ENCODE results near the gene KDR. TPM values are rescaled to one million over a fixed set of nuclear protein-coding genes. Genes with fewer than 3 reads are reported as not detected.
A peak's percentile ranks its signal among the peaks of the same experiment; 100 is the strongest.

Gene KDR
- total RNA-seq, 1 donor from 2014 or later: 0.12 TPM

DNA sequence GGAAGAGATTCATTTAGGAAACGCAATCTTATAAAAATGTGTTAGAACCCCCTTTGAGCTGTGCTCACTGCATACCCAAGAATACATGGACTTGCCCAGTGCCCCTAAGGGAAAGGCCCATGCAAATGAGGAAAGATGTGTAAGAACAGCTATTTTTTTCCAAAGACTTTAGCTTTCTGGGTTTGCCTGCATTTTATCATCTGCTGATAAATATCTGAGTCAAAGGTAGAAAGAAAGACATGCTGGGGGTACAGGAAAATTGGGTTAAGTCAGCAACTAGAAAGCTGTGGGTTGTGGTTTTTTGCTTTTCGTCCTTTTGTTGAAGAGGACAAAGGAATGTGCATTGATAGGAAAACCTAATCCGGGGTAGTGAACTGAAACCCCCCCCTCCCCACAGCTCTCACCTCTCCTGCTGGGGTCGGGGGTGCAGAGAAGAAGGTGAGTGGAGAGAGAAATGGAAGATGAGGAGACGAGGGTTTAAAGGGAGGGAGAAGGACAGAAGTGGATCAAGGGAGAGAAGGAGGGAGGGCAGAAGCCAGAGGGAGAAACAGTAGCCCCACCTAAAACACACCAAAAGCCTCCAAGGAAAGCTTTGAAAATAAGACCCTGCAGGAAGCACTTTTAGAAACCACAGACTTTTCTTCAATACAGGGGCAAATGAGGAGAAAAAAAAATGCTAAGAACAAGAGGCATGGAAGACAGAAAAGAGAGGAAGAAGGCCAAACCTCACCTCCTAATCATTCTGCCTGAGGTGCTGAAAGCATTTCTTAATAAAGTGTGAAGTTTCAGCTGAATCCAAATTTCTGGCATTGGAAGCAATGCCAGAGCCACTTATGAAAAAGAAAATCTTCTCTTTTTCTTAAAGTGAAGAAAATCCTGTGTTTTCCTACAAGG is 49.3 kb downstream of the KDR start:
- peaks cover 17% of the 10 kb centered on the region for H3K4me1 Mint-ChIP-seq
- H3K27ac Mint-ChIP-seq (ENCODE audit: unreplicated experiment): no peak overlapping the region
- DNase-seq (ENCODE audit: low read depth, low spot score): no peak
- TF ChIP-seq, protein P1, sequence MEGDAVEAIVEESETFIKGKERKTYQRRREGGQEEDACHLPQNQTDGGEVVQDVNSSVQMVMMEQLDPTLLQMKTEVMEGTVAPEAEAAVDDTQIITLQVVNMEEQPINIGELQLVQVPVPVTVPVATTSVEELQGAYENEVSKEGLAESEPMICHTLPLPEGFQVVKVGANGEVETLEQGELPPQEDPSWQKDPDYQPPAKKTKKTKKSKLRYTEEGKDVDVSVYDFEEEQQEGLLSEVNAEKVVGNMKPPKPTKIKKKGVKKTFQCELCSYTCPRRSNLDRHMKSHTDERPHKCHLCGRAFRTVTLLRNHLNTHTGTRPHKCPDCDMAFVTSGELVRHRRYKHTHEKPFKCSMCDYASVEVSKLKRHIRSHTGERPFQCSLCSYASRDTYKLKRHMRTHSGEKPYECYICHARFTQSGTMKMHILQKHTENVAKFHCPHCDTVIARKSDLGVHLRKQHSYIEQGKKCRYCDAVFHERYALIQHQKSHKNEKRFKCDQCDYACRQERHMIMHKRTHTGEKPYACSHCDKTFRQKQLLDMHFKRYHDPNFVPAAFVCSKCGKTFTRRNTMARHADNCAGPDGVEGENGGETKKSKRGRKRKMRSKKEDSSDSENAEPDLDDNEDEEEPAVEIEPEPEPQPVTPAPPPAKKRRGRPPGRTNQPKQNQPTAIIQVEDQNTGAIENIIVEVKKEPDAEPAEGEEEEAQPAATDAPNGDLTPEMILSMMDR (conservative IDR thresholded peaks at IDR 0.05): no peak
- peaks cover 18% of the 10 kb centered on the region for H3K27me3 Mint-ChIP-seq (ENCODE audit: low read depth)
- H3K9me3 Mint-ChIP-seq: no peaks in the 10 kb centered on the region
- H3K4me3 Mint-ChIP-seq: no peak overlapping the region
- H3K36me3 Mint-ChIP-seq (ENCODE audit: low read depth): no peaks in the 10 kb centered on the region

GRCh38 chr4:55075376-55075775 is 50.0 kb downstream of the KDR start:
- no peak overlapping the region for H3K27ac Mint-ChIP-seq (ENCODE audit: unreplicated experiment)
- no peaks in the 10 kb centered on the region for H3K9me3 Mint-ChIP-seq
- peaks cover 17% of the 10 kb centered on the region for H3K4me1 Mint-ChIP-seq
- H3K36me3 Mint-ChIP-seq (ENCODE audit: low read depth): no peaks in the 10 kb centered on the region
- H3K4me3 Mint-ChIP-seq: no peak overlapping the region
- no peak for DNase-seq (ENCODE audit: low read depth, low spot score)
- TF ChIP-seq, protein P1 (conservative IDR thresholded peaks at IDR 0.05): no peak
- H3K27me3 Mint-ChIP-seq (ENCODE audit: low read depth): peaks cover 18% of the 10 kb centered on the region

- no peak for DNase-seq (ENCODE audit: low read depth, low spot score)
- Mint-ChIP-seq H3K27ac (ENCODE audit: unreplicated experiment) (no peak overlapping the region), H3K36me3 (ENCODE audit: low read depth) (no peaks in the 10 kb centered on the region), H3K27me3 (ENCODE audit: low read depth) (peaks cover 9% of the 10 kb centered on the region), H3K4me3 (no peak overlapping the region), H3K4me1 (peaks cover 16% of the 10 kb centered on the region), H3K9me3 (no peaks in the 10 kb centered on the region)
- TF ChIP-seq, protein P1 (conservative IDR thresholded peaks at IDR 0.05): no peak
Measured at GRCh38 chr4:55074386-55074785, 51.0 kb downstream of the KDR start.

- no peaks in the 10 kb centered on the region for H3K36me3 Mint-ChIP-seq (ENCODE audit: low read depth)
- H3K9me3 Mint-ChIP-seq: no peaks in the 10 kb centered on the region
- no peak for DNase-seq (ENCODE audit: low read depth, low spot score)
- H3K27ac Mint-ChIP-seq (ENCODE audit: unreplicated experiment): no peak overlapping the region
- H3K27me3 Mint-ChIP-seq (ENCODE audit: low read depth): peaks cover 4% of the 10 kb centered on the region
- H3K4me1 Mint-ChIP-seq: peaks cover 8% of the 10 kb centered on the region
- no peak overlapping the region for H3K4me3 Mint-ChIP-seq
- TF ChIP-seq, protein P1 (conservative IDR thresholded peaks at IDR 0.05): no peak
Measured at GRCh38 chr4:55071951-55072350, 53.4 kb downstream of the KDR start.

- peak overlapping the region; percentile 10 for H3K27ac Mint-ChIP-seq (ENCODE audit: unreplicated experiment)
Measured at GRCh38 chr4:55069248-55069647, 56.1 kb downstream of the KDR start.

More at GRCh38 chr4:55069248-55069647, 56.1 kb downstream of the KDR start:
- no peaks in the 10 kb centered on the region for H3K36me3 Mint-ChIP-seq (ENCODE audit: low read depth)
- H3K9me3 Mint-ChIP-seq: no peaks in the 10 kb centered on the region
- no peak overlapping the region for H3K4me3 Mint-ChIP-seq
- H3K27me3 Mint-ChIP-seq (ENCODE audit: low read depth): no peaks in the 10 kb centered on the region
- H3K4me1 Mint-ChIP-seq: no peaks in the 10 kb centered on the region
- TF ChIP-seq, protein P1 (conservative IDR thresholded peaks at IDR 0.05): no peak
- no peak for DNase-seq (ENCODE audit: low read depth, low spot score)

Data from neural crest cell (in vitro differentiated cells).